Activated naive CD4-positive, alpha-beta T cell treated with anti-CD3 and anti-CD28 coated beads, Interleukin-2, amount 50 U/mL, for 72 hours (primary cell): ENCODE data around the gene SUSD1. TPM values are rescaled to one million over a fixed set of nuclear protein-coding genes. Genes with fewer than 3 reads are reported as not detected.
"Not testable (repeated sequence)": the region's sequence is repeated elsewhere in the genome, so short reads cannot be mapped to it uniquely, and the experiment has no call there.

Experiments
- ATAC-seq, 2 donors: fragments of 150-1000 bp; cut with Tn5 transposase; 2 replicates each; pipeline ENCODE4 v1.10.0; 2021; ENCODE audit warnings: mild to moderate bottlenecking in 2 of 2, moderate library complexity in 2 of 2
- DNase-seq, 2 donors: peaks; one replicate each; pipeline ENCODE4 v3.0.0; 2021 to 2022; ENCODE audit warnings: low spot score in 2 of 2
- H3K27ac Mint-ChIP-seq, 2 donors: one replicate each; pipeline ENCODE4 v1.8.0; 2022; ENCODE audit warnings: mild to moderate bottlenecking in 2 of 2, mixed read lengths in 2 of 2
- H3K36me3 Mint-ChIP-seq, 2 donors: one replicate each; pipeline ENCODE4 v1.8.0; 2022; ENCODE audit warnings: mixed read lengths in 2 of 2
- H3K9me3 Mint-ChIP-seq, 2 donors: one replicate each; pipeline ENCODE4 v1.8.0; 2022; ENCODE audit warnings: mixed read lengths in 2 of 2
- total RNA-seq, 2 donors: library from RNA; stranded (reverse); gene quantifications; one replicate each; pipeline ENCODE4 v1.2.3, GENCODE V29; 2022

Gene SUSD1
- total RNA-seq, result 1 to 10 TPM; 1.2 to 2.5 TPM

GRCh38 chr9:112174965-112175795 lies at the start of gene SUSD1:
Gene SUSD1, minus strand, starts transcription at chr9:112175297. Its CDS starts 62 bp downstream, at chr9:112175235.
- Mint-ChIP-seq H3K9me3 (peaks cover 0 to 9% of the 10 kb centered on the region in 2 donors), H3K36me3 (peaks cover 0 to 16% of the 10 kb centered on the region in 2 donors), H3K27ac (peak within 1 kb of the TSS; percentile 65 to 73)
- DNase-seq (peak in 1 of 2 donors; percentile 41), ATAC-seq (peak; percentile 53 to 66)

- Mint-ChIP-seq H3K9me3 (no peaks in the 10 kb centered on the region), H3K36me3 (peaks cover 6 to 11% of the 10 kb centered on the region in 2 donors), H3K27ac (no peak overlapping the region)
- no peak for DNase-seq
- ATAC-seq, result peak; percentile 68 to 91
Observed at GRCh38 chr9:112224401-112225289, 49.5 kb upstream of the SUSD1 start.

GRCh38 chr9:112218908-112219307 lies 43.8 kb upstream of the SUSD1 start:
- Mint-ChIP-seq H3K36me3 (peaks cover 1 to 7% of the 10 kb centered on the region in 2 donors), H3K9me3 (no peaks in the 10 kb centered on the region), H3K27ac (no peak overlapping the region)
- ATAC-seq (peak; percentile 89 to 96), DNase-seq (no peak)

- DNase-seq (no peak), ATAC-seq (no peak)
- no peak overlapping the region for H3K27ac Mint-ChIP-seq
- peaks cover 36 to 52% of the 10 kb centered on the region in 2 donors for H3K36me3 Mint-ChIP-seq
- peaks cover 11 to 12% of the 10 kb centered on the region in 2 donors for H3K9me3 Mint-ChIP-seq
Observed at GRCh38 chr9:112212926-112213325, 37.8 kb upstream of the SUSD1 start.

- ATAC-seq (no peak), DNase-seq (no peak)
- H3K36me3 Mint-ChIP-seq, result peaks cover 47 to 70% of the 10 kb centered on the region in 2 donors
- H3K9me3 Mint-ChIP-seq, result peaks cover 16 to 22% of the 10 kb centered on the region in 2 donors
- no peak overlapping the region for H3K27ac Mint-ChIP-seq
Observed at GRCh38 chr9:112207451-112207850, 32.4 kb upstream of the SUSD1 start.

- Mint-ChIP-seq H3K36me3 (peaks cover 22 to 34% of the 10 kb centered on the region in 2 donors), H3K9me3 (peaks cover 14 to 21% of the 10 kb centered on the region in 2 donors), H3K27ac (no peak overlapping the region)
- no peak for DNase-seq
- no peak for ATAC-seq
Observed at GRCh38 chr9:112203536-112203935, 28.4 kb upstream of the SUSD1 start.

GRCh38 chr9:112200711-112201110 lies 25.6 kb upstream of the SUSD1 start:
- ATAC-seq (no peak), DNase-seq (no peak)
- peaks cover 3 to 12% of the 10 kb centered on the region in 2 donors for H3K9me3 Mint-ChIP-seq
- H3K27ac Mint-ChIP-seq, result no peak overlapping the region
- H3K36me3 Mint-ChIP-seq, result peaks cover 11 to 16% of the 10 kb centered on the region in 2 donors

GRCh38 chr9:112198646-112199045 lies 23.5 kb upstream of the SUSD1 start:
- peaks cover 0 to 7% of the 10 kb centered on the region in 2 donors for H3K36me3 Mint-ChIP-seq
- H3K27ac Mint-ChIP-seq, result no peak overlapping the region
- ATAC-seq, result no peak
- H3K9me3 Mint-ChIP-seq, result peaks cover 3 to 4% of the 10 kb centered on the region in 2 donors
- DNase-seq, result no peak

- DNase-seq (no peak), ATAC-seq (no peak)
- Mint-ChIP-seq H3K27ac (peak overlapping the region in 1 of 2 donors; percentile 72), H3K9me3 (no peaks in the 10 kb centered on the region), H3K36me3 (peaks cover 0 to 10% of the 10 kb centered on the region in 2 donors)
Observed at GRCh38 chr9:112194969-112195431, 19.9 kb upstream of the SUSD1 start.

- H3K27ac Mint-ChIP-seq, result no peak overlapping the region
- H3K36me3 Mint-ChIP-seq, result peaks cover 0 to 10% of the 10 kb centered on the region in 2 donors
- peak in 1 of 2 donors; percentile 36 for ATAC-seq
- no peak for DNase-seq
- H3K9me3 Mint-ChIP-seq, result no peaks in the 10 kb centered on the region
Observed at GRCh38 chr9:112193572-112194288, 18.6 kb upstream of the SUSD1 start.

GRCh38 chr9:112190320-112190719 lies 15.2 kb upstream of the SUSD1 start:
- not testable (repeated sequence) for ATAC-seq, DNase-seq, H3K9me3 Mint-ChIP-seq, H3K27ac Mint-ChIP-seq
- peaks cover 0 to 10% of the 10 kb centered on the region in 2 donors for H3K36me3 Mint-ChIP-seq

GRCh38 chr9:112188884-112189283 lies 13.8 kb upstream of the SUSD1 start:
- DNase-seq (no peak), ATAC-seq (no peak)
- peaks cover 0 to 10% of the 10 kb centered on the region in 2 donors for H3K36me3 Mint-ChIP-seq
- no peak overlapping the region for H3K27ac Mint-ChIP-seq
- no peaks in the 10 kb centered on the region for H3K9me3 Mint-ChIP-seq

GRCh38 chr9:112187404-112187803 lies 12.3 kb upstream of the SUSD1 start:
- Mint-ChIP-seq H3K27ac (no peak overlapping the region), H3K9me3 (peaks cover 7 to 8% of the 10 kb centered on the region in 2 donors), H3K36me3 (peaks cover 5 to 24% of the 10 kb centered on the region in 2 donors)
- ATAC-seq (no peak), DNase-seq (no peak)

GRCh38 chr9:112186695-112187094 lies 11.6 kb upstream of the SUSD1 start:
- no peak for DNase-seq
- Mint-ChIP-seq H3K9me3 (peaks cover 9 to 10% of the 10 kb centered on the region in 2 donors), H3K27ac (no peak overlapping the region), H3K36me3 (peaks cover 5 to 26% of the 10 kb centered on the region in 2 donors)
- ATAC-seq, result no peak

GRCh38 chr9:112184946-112185345 lies 9.8 kb upstream of the SUSD1 start:
- H3K9me3 Mint-ChIP-seq, result peaks cover 9 to 10% of the 10 kb centered on the region in 2 donors
- H3K36me3 Mint-ChIP-seq, result peaks cover 5 to 16% of the 10 kb centered on the region in 2 donors
- H3K27ac Mint-ChIP-seq, result no peak overlapping the region
- ATAC-seq (no peak), DNase-seq (no peak)

- DNase-seq, result no peak
- no peak overlapping the region for H3K27ac Mint-ChIP-seq
- peaks cover 9 to 10% of the 10 kb centered on the region in 2 donors for H3K9me3 Mint-ChIP-seq
- ATAC-seq, result no peak
- H3K36me3 Mint-ChIP-seq, result peaks cover 5 to 16% of the 10 kb centered on the region in 2 donors
Observed at GRCh38 chr9:112184221-112184620, 9.1 kb upstream of the SUSD1 start.
